HCT116 (cell line): ENCODE results near the gene RRM1. TPM values are rescaled to one million over a fixed set of nuclear protein-coding genes. Genes with fewer than 3 reads are reported as not detected.

Source experiments
- ATAC-seq: fragments of 200-7000 bp; cut with Tn5 transposase; 2 replicates; pipeline ENCODE4 v1.9.1; 2020; ENCODE audit warnings: mild to moderate bottlenecking, moderate library complexity
- BruUV-seq: library from RNA; stranded (reverse); fragments of 400-500 nt; replicated peaks from 2 replicates; lab custom pipeline; 2021; lab: Mats Ljungman, UMichigan
- CTCF ChIA-PET: fragments of 300-600 bp; sonication (Branson Sonifier 250); formaldehyde crosslinking; loops from one replicate; lab custom pipeline; 2021; ENCODE audit warnings: antibody characterized with exemption; lab: Charles Lee
- POLR2A ChIA-PET: fragments of 300-600, 350-600 bp; sonication (Branson Sonifier 250); formaldehyde crosslinking; loops from one replicate; lab custom pipeline; 2021; ENCODE audit warnings: antibody characterized with exemption; lab: Charles Lee
- RAD21 ChIA-PET, 2 experiments: fragments of 300-600 bp; sonication (Branson Sonifier 250); formaldehyde crosslinking; loops; one replicate each; lab custom pipeline; 2023; ENCODE audit warnings: low total read pairs in 2 of 2; ENCODE audit not compliant: uncharacterized antibody in 2 of 2, unreplicated experiment in 2 of 2, low non-redundant PET in 1 of 2; lab: Charles Lee
- DNase-seq: peaks from one replicate; pipeline ENCODE4 v3.0.0-alpha.2; 2010; ENCODE audit warnings: low read depth, low spot score
- H2AFZ ChIP-seq: fragments of 200-600 bp; shearing (Covaris generic), sonication (generic); 2 replicates; pipeline ENCODE4 v1.6.1; 2017; ENCODE audit warnings: low read depth, mixed run types, mixed read lengths, antibody characterized with exemption, low read length; ENCODE audit not compliant: poor library complexity, severe bottlenecking
- H3K27ac ChIP-seq: 2 replicates; pipeline ENCODE4 v1.5.1; 2012; ENCODE audit warnings: low read depth, low read length
- H3K27me3 ChIP-seq: fragments of 200-600 bp; sonication (generic); 2 replicates; pipeline ENCODE4 v1.6.1; 2016; ENCODE audit warnings: mixed run types, low read length, mixed read lengths; ENCODE audit not compliant: insufficient read depth
- H3K36me3 ChIP-seq, 2 experiments: fragments of 200-500 bp in 1 of 2; fragments of 200-600 bp in 1 of 2; sonication (Bioruptor generic) in 1 of 2; sonication (generic) in 1 of 2; 2 replicates each; pipeline versions ENCODE4 v1.5.1 to v1.6.1; 2014 to 2016; ENCODE audit warnings: low read length in 2 of 2, inconsistent platforms in 1 of 2, mixed read lengths in 1 of 2, mixed run types in 1 of 2; ENCODE audit not compliant: insufficient read depth in 2 of 2, control insufficient read depth in 1 of 2
- H3K4me1 ChIP-seq, 2 experiments: fragments of 200-600 bp in 1 of 2; sonication (generic) in 1 of 2; 2 replicates each; pipeline versions ENCODE4 v1.5.1 to v1.6.1; 2012 to 2017; ENCODE audit warnings: low read length in 2 of 2, inconsistent platforms in 1 of 2, mild to moderate bottlenecking in 1 of 2, mixed read lengths in 1 of 2, mixed run types in 1 of 2, moderate library complexity in 1 of 2; ENCODE audit not compliant: insufficient read depth in 2 of 2, control insufficient read depth in 1 of 2
- H3K4me2 ChIP-seq: fragments of 200-600 bp; sonication (generic); 2 replicates; pipeline ENCODE4 v1.6.1; 2017; ENCODE audit warnings: mixed run types, low read length, mixed read lengths
- H3K4me3 ChIP-seq, 2 experiments: fragments of 200-600 bp in 1 of 2; sonication (generic) in 1 of 2; replicated peaks in 1 of 2; 2 replicates each; pipeline ENCODE4 v1.5.1; 2011 to 2016; ENCODE audit warnings: low read length in 2 of 2, control low read depth in 1 of 2, low read depth in 1 of 2, mild to moderate bottlenecking in 1 of 2, mixed read lengths in 1 of 2, mixed run types in 1 of 2
- H3K79me2 ChIP-seq: fragments of 200-600 bp; sonication (generic); 2 replicates; pipeline ENCODE4 v1.6.1; 2017; ENCODE audit warnings: mild to moderate bottlenecking, mixed run types, low read length, moderate library complexity, mixed read lengths; ENCODE audit not compliant: insufficient read depth
- H3K9ac ChIP-seq: fragments of 200-600 bp; sonication (generic); 2 replicates; pipeline ENCODE4 v1.6.1; 2016; ENCODE audit warnings: low read length, mixed read lengths
- H3K9me2 ChIP-seq: fragments of 200-600 bp; sonication (generic), shearing (Covaris generic); 2 replicates; pipeline ENCODE4 v1.6.1; 2017; ENCODE audit warnings: mixed run types, mild to moderate bottlenecking, moderate library complexity; ENCODE audit not compliant: insufficient read depth
- H3K9me3 ChIP-seq, 2 experiments: fragments of 200-500 bp in 1 of 2; fragments of 200-600 bp in 1 of 2; sonication (Bioruptor generic) in 1 of 2; sonication (generic) in 1 of 2; 2 replicates each; pipeline ENCODE4 v1.6.1; 2014 to 2017; ENCODE audit warnings: low read length in 2 of 2, mixed read lengths in 2 of 2, inconsistent platforms in 1 of 2, low read depth in 1 of 2, mild to moderate bottlenecking in 1 of 2, mixed run types in 1 of 2, moderate library complexity in 1 of 2; ENCODE audit not compliant: control insufficient read depth in 1 of 2, insufficient read depth in 1 of 2
- H4K20me1 ChIP-seq: fragments of 200-600 bp; sonication (generic), shearing (Covaris generic); 2 replicates; pipeline ENCODE4 v1.6.1; 2017; ENCODE audit warnings: mixed run types, mild to moderate bottlenecking, moderate library complexity; ENCODE audit not compliant: insufficient read depth
- CTCF ChIP-seq, 3 experiments: fragments of 200-600 bp in 1 of 3; sonication (generic) in 1 of 3; IDR thresholded peaks in 2 of 3; conservative IDR thresholded peaks in 1 of 3; 2 replicates each; pipeline ENCODE4 v1.5.1; 2012 to 2017; ENCODE audit warnings: low read depth in 2 of 3, low read length in 2 of 3, antibody characterized with exemption in 1 of 3, borderline replicate concordance in 1 of 3, control low read depth in 1 of 3, mild to moderate bottlenecking in 1 of 3, mixed read lengths in 1 of 3, mixed run types in 1 of 3, moderate library complexity in 1 of 3; ENCODE audit not compliant: insufficient read depth in 1 of 3
- EGR1 ChIP-seq: IDR thresholded peaks from 2 replicates; pipeline ENCODE4 v1.6.1; 2012; ENCODE audit warnings: low read depth
- EZH2 ChIP-seq: fragments of 200-600 bp; sonication (generic); IDR thresholded peaks from 2 replicates; pipeline ENCODE4 v1.6.1; 2017; ENCODE audit warnings: antibody characterized with exemption, mixed run types
- POLR2A ChIP-seq: IDR thresholded peaks from 2 replicates; pipeline ENCODE4 v1.7.0; 2011; ENCODE audit warnings: borderline replicate concordance; ENCODE audit not compliant: insufficient read depth, insufficient read length; ENCODE audit errors: extremely low read depth
- SRF ChIP-seq: IDR thresholded peaks from 2 replicates; pipeline ENCODE4 v1.6.1; 2012; ENCODE audit warnings: low read depth
- TCF7L2 ChIP-seq: IDR thresholded peaks from 2 replicates; pipeline ENCODE4 v1.7.0; 2011; ENCODE audit warnings: borderline replicate concordance, inconsistent platforms; ENCODE audit not compliant: insufficient read depth, insufficient read length; ENCODE audit errors: extremely low read depth
- YY1 ChIP-seq: IDR thresholded peaks from 2 replicates; pipeline ENCODE4 v1.6.1; 2011; ENCODE audit warnings: low read length, low read depth, moderate library complexity, mild to moderate bottlenecking; ENCODE audit not compliant: insufficient replicate concordance; ENCODE audit errors: extremely low read depth
- ZBTB33 ChIP-seq: IDR thresholded peaks from 2 replicates; pipeline ENCODE4 v1.6.1; 2011; ENCODE audit warnings: mild to moderate bottlenecking, low read length, moderate library complexity; ENCODE audit not compliant: insufficient replicate concordance; ENCODE audit errors: extremely low read depth
- ZFX ChIP-seq: fragments of 450-650 bp; IDR thresholded peaks from 2 replicates; pipeline ENCODE4 v1.6.1; 2017
- ZNF274 ChIP-seq: fragments of 200-500 bp; sonication (Bioruptor generic); IDR thresholded peaks from 2 replicates; pipeline ENCODE4 v1.6.1; 2014; ENCODE audit warnings: mild to moderate bottlenecking, low read depth, low read length, inconsistent platforms
- intact Hi-C: fragments of 100-400 bp; cut with micrococcal nuclease; formaldehyde crosslinking; loops from 2 replicates; pipeline ENCODE4 v1.10.0; 2022
- total RNA-seq: library from RNA; stranded (reverse); gene quantifications from one replicate; pipeline ENCODE4 v1.2.1, GENCODE V29; 2021; ENCODE audit not compliant: unreplicated experiment

The RRM1 gene
- total RNA-seq, 1 experiment from 2014 or later = 134 TPM

GRCh38 chr11:4183410-4184057 is 88.9 kb downstream of the RRM1 start:
- ChIA-PET RAD21 (interaction anchor here (0.7 to 0.8 kb wide), 2 partner anchors 24 to 356 kb away, joined by 3 to 5 read pairs; no protein-coding TSS in a partner anchor), CTCF (interaction anchor here (1.0 to 1.9 kb wide), 4 partner anchors 310 to 453 kb away, joined by 3 to 11 read pairs (median 6); partner anchors contain the start of genes OR51D1 and TRIM68), POLR2A (no interaction called here)
- no peaks in the 10 kb centered on the region for H3K79me2 ChIP-seq
- no TSS peak for BruUV-seq
- H3K27ac ChIP-seq = no peak overlapping the region
- intact Hi-C loops = loop anchor here (2.0 kb wide), 1 partner anchor 1625 kb away; the partner anchor contains the start of gene OR52N2
- ATAC-seq (no peak), DNase-seq (no peak)
- no peaks in the 10 kb centered on the region for H3K9me3 ChIP-seq
- H3K4me2 ChIP-seq = no peak overlapping the region
- H3K27me3 ChIP-seq = no peaks in the 10 kb centered on the region
- peaks cover 0 to 12% of the 10 kb centered on the region in 2 experiments; a peak in 2 of 4 replicates for H3K4me1 ChIP-seq
- H3K9ac ChIP-seq = no peak overlapping the region
- H2AFZ ChIP-seq = no peak overlapping the region
- no peaks in the 10 kb centered on the region for H4K20me1 ChIP-seq
- no peak overlapping the region for H3K4me3 ChIP-seq
- H3K36me3 ChIP-seq = no peaks in the 10 kb centered on the region
- TF ChIP-seq EGR1 (no peak), ZFX (no peak), CTCF (IDR thresholded peaks at IDR 0.05 in 2 of 3, conservative IDR thresholded peaks at IDR 0.05 in 1 of 3; ENCODE audit: borderline replicate concordance in 1 of 3, insufficient read depth in 1 of 3, low read depth in 2 of 3, low read length in 2 of 3) (no peak), SRF (no peak), POLR2A (no peak), ZNF274 (no peak), TCF7L2 (no peak), YY1 (no peak), ZBTB33 (no peak), EZH2 (no peak)
- no peaks in the 10 kb centered on the region for H3K9me2 ChIP-seq
